Fibroblast of lung (primary cell): ENCODE results near the gene NFKBIB. TPM values are rescaled to one million over a fixed set of nuclear protein-coding genes. Genes with fewer than 3 reads are reported as not detected.

Experiments used
- DNase-seq, 2 donors: peaks; one replicate each; pipeline versions ENCODE4 v3.0.0 to v3.0.0-alpha.2; 2010; ENCODE audit warnings: low read depth in 2 of 2
- H2AFZ ChIP-seq: 2 replicates; pipeline ENCODE4 v1.5.1; 2012; ENCODE audit warnings: low read length, control low read depth, inconsistent platforms
- H3K27ac ChIP-seq: 2 replicates; pipeline ENCODE4 v1.5.1; 2011; ENCODE audit warnings: low read length, control low read depth; ENCODE audit not compliant: insufficient read depth
- H3K27me3 ChIP-seq: 2 replicates; pipeline ENCODE4 v1.5.1; 2011; ENCODE audit warnings: mild to moderate bottlenecking, low read length; ENCODE audit not compliant: control insufficient read depth, insufficient read depth
- H3K36me3 ChIP-seq: 2 replicates; pipeline ENCODE4 v1.5.1; 2011; ENCODE audit warnings: low read length; ENCODE audit not compliant: control insufficient read depth, insufficient read depth
- H3K4me1 ChIP-seq: 2 replicates; pipeline ENCODE4 v1.5.1; 2011; ENCODE audit warnings: low read length; ENCODE audit not compliant: control insufficient read depth, insufficient read depth; ENCODE audit errors: extremely low read depth
- H3K4me2 ChIP-seq: 2 replicates; pipeline ENCODE4 v1.5.1; 2011; ENCODE audit warnings: low read length, control low read depth; ENCODE audit not compliant: insufficient read depth; ENCODE audit errors: extremely low read depth
- H3K4me3 ChIP-seq, 4 experiments: fragments of 200-600 bp in 1 of 4; sonication (generic) in 1 of 4; replicated peaks in 1 of 4; 2 replicates each; pipeline ENCODE4 v1.5.1; 2011 to 2016; ENCODE audit warnings: low read length in 4 of 4, low read depth in 3 of 4, mild to moderate bottlenecking in 3 of 4, control low read depth in 2 of 4, inconsistent platforms in 1 of 4, mixed read lengths in 1 of 4; ENCODE audit not compliant: insufficient read depth in 1 of 4; ENCODE audit errors: control extremely low read depth in 1 of 4
- H3K79me2 ChIP-seq: 2 replicates; pipeline ENCODE4 v1.5.1; 2012; ENCODE audit warnings: mild to moderate bottlenecking, low read length, inconsistent platforms; ENCODE audit not compliant: control insufficient read depth, insufficient read depth
- H3K9ac ChIP-seq: 2 replicates; pipeline ENCODE4 v1.5.1; 2011; ENCODE audit warnings: mild to moderate bottlenecking, low read length, control low read depth; ENCODE audit not compliant: insufficient read depth
- H3K9me3 ChIP-seq: 2 replicates; pipeline ENCODE4 v1.5.1; 2012; ENCODE audit warnings: low read depth, low read length; ENCODE audit not compliant: control insufficient read depth, insufficient read depth
- H4K20me1 ChIP-seq: 2 replicates; pipeline ENCODE4 v1.5.1; 2011; ENCODE audit warnings: low read length; ENCODE audit not compliant: control insufficient read depth, insufficient read depth; ENCODE audit errors: extremely low read depth
- EZH2 ChIP-seq: IDR thresholded peaks from 2 replicates; pipeline ENCODE4 v1.5.1; 2012; ENCODE audit warnings: low read length, control low read depth, mild to moderate bottlenecking; ENCODE audit errors: missing control alignments
- polyA plus RNA-seq, 2 donors: library from polyadenylated mRNA; depleted of rRNA in 1 of 2; stranded (reverse) in 1 of 2; unstranded in 1 of 2; fragments of >200 nt; gene quantifications; 2 replicates each; pipeline ENCODE4 v1.2.1, GENCODE V29; 2011 to 2012; ENCODE audit warnings: missing spikeins in 1 of 2
- total RNA-seq: library from RNA; depleted of rRNA; stranded (reverse); fragments of >200 nt; gene quantifications from 2 replicates; pipeline ENCODE4 v1.2.1, GENCODE V29; 2014
- TF ChIP-seq, protein P1 (sequence below), 2 donors: IDR thresholded peaks in 1 of 2; conservative IDR thresholded peaks in 1 of 2; 1 replicate in 1 of 2; 2 replicates in 1 of 2; pipeline ENCODE4 v1.5.1; 2011 to 2012; ENCODE audit warnings: low read length in 2 of 2, control low read depth in 1 of 2, inconsistent platforms in 1 of 2, low read depth in 1 of 2, mild to moderate bottlenecking in 1 of 2

NFKBIB gene
- total and polyA plus RNA-seq, 2 donors (not counting 1 experiment from before 2014, with no cell fraction given): 8.3 to 10.9 TPM

DNA sequence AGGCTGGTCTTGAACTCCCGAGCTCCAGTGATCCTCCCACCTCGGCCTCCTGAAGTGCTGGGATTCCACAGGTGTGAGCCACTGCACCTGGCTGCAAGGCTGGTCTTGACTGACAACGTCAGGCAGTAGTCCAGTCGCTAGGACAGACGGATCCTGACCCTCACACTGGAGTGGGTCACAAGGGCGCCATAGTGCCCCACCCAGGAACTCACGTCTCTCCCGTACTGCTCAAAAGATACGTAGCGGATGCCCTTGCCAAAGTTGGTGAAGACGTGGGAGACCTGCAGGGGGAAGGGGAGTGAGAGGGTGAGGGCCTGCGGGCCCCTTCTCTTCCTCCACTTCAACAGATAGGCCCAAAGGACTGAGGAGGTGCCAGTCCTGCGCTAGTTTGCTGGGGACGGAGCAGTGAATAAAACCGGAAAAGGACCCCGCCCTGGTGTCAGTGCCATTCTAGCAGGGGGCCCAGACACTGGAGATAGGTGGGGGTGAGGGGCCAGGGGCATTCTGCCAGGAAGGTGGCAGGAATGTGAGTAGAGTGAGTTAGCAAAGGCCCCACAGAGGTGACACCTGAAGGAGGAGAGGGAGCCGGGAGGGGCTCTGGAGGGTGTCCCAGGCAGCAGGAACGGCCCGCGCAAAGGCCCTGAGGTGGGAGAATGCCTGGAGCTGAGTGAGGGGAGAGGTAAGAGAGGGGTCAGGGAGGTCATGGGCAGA lies 42.9 kb downstream of the NFKBIB start:
- H3K9me3 ChIP-seq: no peaks in the 10 kb centered on the region
- no peaks in the 10 kb centered on the region for H3K4me1 ChIP-seq
- H3K79me2 ChIP-seq: no peaks in the 10 kb centered on the region
- no peaks in the 10 kb centered on the region for H3K27me3 ChIP-seq
- peaks cover 4% of the 10 kb centered on the region for H3K36me3 ChIP-seq
- no peaks in the 10 kb centered on the region for H4K20me1 ChIP-seq
- H3K27ac ChIP-seq: no peak overlapping the region
- no peak overlapping the region for H3K9ac ChIP-seq
- DNase-seq: no peak
- no peak overlapping the region for H3K4me2 ChIP-seq
- TF ChIP-seq EZH2: no peak
- no peak overlapping the region for H3K4me3 ChIP-seq
- no peak overlapping the region for H2AFZ ChIP-seq

DNA sequence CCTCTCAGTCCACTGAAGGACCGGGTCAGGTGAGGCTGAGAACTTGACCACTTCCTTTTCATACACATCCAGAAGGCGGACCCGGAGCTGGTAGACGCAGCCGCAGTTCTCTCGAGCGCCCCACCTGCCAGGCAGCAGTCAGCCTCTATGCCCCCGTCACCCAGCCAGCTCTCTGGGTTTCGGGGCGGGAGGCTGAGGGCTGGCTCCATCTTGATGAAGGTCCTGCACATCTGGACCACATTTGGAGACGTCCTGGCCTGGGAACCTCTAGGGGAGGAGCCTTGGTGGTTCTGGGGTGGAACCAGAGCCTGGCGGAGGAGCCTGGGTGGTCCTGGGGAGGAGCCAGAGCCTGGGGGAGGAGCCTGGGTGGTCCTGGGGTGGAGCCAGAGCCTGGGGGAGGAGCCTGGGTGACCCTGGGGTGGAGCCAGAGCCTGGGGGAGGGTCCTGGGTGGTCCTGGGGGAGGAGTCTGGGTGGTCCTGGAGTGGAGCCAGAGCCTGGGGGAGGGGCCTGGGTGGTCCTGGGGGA lies 45.3 kb downstream of the NFKBIB start:
- Histone ChIP-seq H2AFZ (no peak overlapping the region), H3K4me3 (no peak overlapping the region), H3K9ac (no peak overlapping the region), H4K20me1 (no peaks in the 10 kb centered on the region), H3K4me1 (no peaks in the 10 kb centered on the region), H3K9me3 (no peaks in the 10 kb centered on the region), H3K4me2 (no peak overlapping the region), H3K36me3 (peaks cover 4% of the 10 kb centered on the region), H3K79me2 (no peaks in the 10 kb centered on the region), H3K27me3 (no peaks in the 10 kb centered on the region), H3K27ac (no peak overlapping the region)
- DNase-seq: no peak
- TF ChIP-seq, protein P1, sequence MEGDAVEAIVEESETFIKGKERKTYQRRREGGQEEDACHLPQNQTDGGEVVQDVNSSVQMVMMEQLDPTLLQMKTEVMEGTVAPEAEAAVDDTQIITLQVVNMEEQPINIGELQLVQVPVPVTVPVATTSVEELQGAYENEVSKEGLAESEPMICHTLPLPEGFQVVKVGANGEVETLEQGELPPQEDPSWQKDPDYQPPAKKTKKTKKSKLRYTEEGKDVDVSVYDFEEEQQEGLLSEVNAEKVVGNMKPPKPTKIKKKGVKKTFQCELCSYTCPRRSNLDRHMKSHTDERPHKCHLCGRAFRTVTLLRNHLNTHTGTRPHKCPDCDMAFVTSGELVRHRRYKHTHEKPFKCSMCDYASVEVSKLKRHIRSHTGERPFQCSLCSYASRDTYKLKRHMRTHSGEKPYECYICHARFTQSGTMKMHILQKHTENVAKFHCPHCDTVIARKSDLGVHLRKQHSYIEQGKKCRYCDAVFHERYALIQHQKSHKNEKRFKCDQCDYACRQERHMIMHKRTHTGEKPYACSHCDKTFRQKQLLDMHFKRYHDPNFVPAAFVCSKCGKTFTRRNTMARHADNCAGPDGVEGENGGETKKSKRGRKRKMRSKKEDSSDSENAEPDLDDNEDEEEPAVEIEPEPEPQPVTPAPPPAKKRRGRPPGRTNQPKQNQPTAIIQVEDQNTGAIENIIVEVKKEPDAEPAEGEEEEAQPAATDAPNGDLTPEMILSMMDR (conservative IDR thresholded peaks at IDR 0.05 in 1 of 2, IDR thresholded peaks at IDR 0.05 in 1 of 2; ENCODE audit: low read depth in 1 of 2, low read length in 2 of 2): no peak
- no peak for TF ChIP-seq EZH2

DNA sequence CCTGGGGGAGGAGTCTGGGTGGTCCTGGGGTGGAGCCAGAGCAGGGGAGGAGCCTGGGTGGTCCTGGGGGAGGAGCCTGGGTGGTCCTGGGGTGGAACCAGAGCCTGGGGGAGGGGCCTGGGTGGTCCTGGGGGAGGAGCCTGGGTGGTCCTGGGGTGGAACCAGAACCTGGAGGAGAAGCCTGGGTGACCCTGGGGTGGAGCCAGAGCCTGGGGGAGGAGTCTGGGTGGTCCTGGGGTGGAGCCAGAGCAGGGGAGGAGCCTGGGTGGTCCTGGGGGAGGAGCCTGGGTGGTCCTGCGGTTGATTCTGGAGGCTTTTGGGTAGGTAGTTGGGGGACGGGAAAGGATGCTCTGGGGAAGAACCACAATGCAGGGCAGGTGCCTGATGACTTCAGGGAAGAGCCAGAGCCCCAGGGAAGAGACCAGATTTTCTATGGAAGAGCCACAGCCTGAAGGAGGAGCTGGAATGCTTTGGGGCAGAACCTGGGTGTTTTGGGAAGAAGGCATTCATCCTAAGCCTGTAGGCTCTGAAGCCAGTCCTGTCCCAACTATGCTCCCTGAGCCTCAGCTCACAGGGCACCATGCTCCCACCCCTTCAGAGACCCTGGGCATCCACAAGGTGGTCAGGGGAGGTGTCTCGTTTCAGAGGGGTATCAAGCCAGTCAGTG lies 45.9 kb downstream of the NFKBIB start:
- Histone ChIP-seq H3K27me3 (no peaks in the 10 kb centered on the region), H2AFZ (no peak overlapping the region), H3K36me3 (peaks cover 4% of the 10 kb centered on the region), H3K9me3 (no peaks in the 10 kb centered on the region), H3K9ac (no peak overlapping the region), H3K27ac (no peak overlapping the region), H3K79me2 (no peaks in the 10 kb centered on the region), H4K20me1 (no peaks in the 10 kb centered on the region), H3K4me2 (no peak overlapping the region), H3K4me1 (no peaks in the 10 kb centered on the region), H3K4me3 (no peak overlapping the region)
- no peak for DNase-seq
- no peak for TF ChIP-seq EZH2
- TF ChIP-seq, protein P1 (conservative IDR thresholded peaks at IDR 0.05 in 1 of 2, IDR thresholded peaks at IDR 0.05 in 1 of 2; ENCODE audit: low read depth in 1 of 2, low read length in 2 of 2): no peak
